ENCODE data around the gene KCP.
A peak's percentile ranks its signal among the peaks of the same experiment; 100 is the strongest.

KCP gene

DNA sequence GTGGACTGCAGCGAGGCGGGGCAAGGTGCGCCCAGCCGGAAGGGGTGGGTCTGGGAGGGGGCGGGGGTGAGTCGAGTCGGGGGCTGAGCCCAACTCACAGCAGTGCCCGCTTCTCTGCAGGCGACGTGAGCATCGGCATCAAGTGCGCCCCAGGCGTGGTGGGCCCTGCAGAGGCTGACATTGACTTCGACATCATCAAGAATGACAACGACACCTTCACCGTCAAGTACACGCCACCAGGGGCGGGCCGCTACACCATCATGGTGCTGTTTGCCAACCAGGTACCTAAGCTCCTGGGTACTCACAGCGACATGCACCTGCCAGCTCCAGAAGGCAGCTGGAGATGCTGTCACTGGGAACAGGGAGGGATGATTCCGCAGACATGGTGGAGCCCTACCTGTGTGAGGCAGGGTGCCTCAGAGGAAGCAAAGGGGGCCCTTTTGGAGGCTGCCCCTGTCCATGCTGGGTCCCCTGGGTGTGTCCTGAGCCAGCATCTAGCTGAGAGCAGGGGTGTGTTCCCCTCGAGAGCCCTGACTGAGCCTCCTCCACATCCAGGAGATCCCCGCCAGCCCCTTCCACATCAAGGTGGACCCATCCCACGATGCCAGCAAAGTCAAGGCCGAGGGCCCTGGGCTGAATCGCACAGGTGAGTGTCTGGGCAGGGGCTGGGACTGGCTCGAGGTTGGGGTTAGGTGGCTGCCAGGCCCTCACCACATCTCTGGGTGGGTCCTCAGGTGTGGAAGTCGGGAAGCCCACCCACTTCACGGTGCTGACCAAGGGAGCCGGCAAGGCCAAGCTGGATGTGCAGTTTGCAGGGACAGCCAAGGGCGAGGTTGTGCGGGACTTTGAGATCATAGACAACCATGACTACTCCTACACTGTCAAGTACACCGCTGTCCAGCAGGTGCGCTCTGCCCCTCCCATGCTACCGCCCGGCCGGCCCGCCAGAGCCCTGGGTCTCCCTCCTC, 67.6 kb downstream of the KCP start:
- no peak for DNase-seq

DNA sequence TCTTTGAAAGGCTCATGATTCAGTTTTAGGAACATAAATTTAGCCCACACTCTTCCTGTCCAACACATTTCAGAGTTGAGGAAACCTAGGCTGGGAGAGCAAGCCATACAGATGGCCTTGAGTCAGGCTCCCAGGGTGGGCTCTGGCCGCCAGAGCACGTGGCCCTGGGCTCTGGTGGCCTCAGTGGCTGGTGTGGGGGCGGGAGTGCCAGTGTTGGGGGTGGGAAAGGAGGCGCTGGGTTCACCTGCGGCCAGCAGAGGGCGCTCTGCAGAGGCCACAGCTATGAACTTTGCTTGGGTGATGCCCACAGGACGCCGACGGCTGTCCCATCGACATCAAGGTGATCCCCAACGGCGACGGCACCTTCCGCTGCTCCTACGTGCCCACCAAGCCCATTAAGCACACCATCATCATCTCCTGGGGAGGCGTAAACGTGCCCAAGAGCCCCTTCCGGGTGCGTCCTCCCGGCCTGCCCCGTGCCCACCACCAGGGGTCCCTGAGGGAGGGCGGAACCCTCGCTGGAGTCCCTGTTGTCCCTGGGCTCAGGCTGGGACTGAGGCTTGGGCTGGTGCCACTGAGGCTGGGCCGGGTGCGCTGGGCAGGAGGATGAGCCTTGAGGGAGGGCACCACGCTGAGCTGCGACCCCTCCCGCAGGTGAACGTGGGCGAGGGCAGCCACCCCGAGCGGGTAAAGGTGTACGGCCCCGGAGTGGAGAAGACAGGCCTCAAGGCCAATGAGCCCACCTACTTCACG, 68.4 kb downstream of the KCP start:
- peak in 8 of 56 donors; percentile 3 to 39 (median 16) for DNase-seq

DNA sequence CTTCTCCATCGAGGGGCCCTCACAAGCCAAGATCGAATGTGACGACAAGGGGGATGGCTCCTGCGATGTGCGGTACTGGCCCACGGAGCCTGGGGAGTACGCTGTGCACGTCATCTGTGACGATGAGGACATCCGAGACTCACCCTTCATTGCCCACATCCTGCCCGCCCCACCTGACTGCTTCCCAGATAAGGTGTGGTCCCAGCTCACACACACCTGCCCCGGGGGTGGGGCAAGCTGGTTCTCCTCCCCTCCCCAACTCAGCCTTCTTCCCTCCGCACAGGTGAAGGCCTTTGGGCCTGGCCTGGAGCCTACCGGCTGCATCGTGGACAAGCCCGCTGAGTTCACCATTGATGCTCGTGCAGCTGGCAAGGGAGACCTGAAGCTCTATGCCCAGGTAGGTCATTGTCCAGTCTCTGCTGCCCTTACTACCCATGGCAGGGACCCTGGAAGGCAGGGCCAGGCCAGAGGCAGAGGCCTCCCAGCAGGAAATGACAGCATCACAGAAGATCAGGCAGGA, 69.3 kb downstream of the KCP start:
- DNase-seq, result no peak

DNA sequence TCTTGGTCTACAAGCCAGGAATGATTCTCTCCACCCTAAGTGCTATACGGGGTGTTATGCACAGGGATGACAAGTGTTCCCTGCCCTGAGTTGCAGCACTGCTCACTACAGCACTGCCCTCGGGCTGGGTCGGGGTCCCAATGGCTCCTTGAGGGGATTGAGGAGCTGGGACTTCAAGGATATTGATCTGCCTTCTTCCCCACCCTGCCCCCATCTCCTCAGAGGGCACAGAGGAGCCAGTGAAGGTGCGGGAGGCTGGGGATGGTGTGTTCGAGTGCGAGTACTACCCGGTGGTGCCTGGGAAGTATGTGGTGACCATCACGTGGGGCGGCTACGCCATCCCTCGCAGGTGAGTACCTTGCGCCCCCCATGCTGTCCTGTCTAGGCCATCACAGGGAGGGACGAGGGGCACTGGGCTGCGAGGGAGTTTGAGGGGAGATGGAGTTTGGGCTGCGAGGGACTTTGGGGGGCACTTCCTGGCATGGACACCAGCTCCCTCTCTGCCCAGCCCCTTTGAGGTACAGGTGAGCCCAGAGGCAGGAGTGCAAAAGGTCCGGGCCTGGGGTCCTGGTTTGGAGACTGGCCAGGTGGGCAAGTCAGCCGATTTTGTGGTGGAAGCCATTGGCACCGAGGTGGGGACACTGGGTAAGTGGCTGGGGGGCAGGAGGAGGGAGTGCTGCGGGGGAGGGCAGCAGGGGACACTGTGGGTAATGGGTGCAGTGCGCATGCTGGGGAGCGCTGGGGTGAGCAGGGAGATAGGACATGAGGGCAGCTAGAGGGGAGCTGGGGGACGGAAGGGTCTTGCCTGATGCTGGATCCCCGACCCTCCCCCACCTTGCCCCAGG, 70.0 kb downstream of the KCP start:
- DNase-seq, result no peak

GRCh38 chr7:128839751-128840177, 70.7 kb downstream of the KCP start:
- DNase-seq, result no peak

GRCh38 chr7:128838981-128839731, 71.4 kb downstream of the KCP start:
- peak in 2 of 56 donors; percentile 14 to 16 for DNase-seq

- DNase-seq, result no peak
Measured at GRCh38 chr7:128838109-128838779, 72.3 kb downstream of the KCP start.

GRCh38 chr7:128837521-128837921, 73.0 kb downstream of the KCP start:
- DNase-seq, result no peak

DNA sequence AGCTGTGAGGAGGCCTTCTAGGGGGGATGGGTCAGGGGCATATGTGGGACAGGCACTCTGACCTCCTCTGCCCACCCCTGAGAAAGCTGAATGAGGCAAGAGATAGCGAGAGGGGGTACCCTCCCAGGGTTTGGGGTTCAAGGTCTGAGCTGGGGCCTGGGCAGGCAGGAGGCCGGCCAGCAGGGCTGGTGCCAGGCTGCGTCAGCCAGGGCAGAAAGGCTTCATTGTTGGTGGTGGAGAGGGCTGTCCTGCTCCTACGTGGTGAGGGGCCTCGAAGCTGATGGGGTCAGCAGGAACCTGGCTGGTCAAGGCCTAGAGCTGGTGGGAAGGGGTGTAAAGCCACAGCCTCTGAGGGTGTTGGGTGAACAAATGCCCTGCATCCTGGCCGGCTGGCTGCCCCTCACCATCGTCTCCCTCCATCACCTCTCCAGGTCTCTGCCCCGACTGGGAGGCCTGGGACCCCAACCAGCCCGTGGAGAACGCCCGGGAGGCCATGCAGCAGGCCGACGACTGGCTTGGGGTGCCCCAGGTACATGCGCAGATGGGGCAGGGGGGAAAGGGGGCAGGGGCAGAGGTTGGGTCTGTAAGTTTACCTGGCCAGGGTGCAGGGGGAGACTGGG, 73.7 kb downstream of the KCP start:
- peak in 46 of 56 donors; percentile 10 to 83 (median 46) for DNase-seq

DNA sequence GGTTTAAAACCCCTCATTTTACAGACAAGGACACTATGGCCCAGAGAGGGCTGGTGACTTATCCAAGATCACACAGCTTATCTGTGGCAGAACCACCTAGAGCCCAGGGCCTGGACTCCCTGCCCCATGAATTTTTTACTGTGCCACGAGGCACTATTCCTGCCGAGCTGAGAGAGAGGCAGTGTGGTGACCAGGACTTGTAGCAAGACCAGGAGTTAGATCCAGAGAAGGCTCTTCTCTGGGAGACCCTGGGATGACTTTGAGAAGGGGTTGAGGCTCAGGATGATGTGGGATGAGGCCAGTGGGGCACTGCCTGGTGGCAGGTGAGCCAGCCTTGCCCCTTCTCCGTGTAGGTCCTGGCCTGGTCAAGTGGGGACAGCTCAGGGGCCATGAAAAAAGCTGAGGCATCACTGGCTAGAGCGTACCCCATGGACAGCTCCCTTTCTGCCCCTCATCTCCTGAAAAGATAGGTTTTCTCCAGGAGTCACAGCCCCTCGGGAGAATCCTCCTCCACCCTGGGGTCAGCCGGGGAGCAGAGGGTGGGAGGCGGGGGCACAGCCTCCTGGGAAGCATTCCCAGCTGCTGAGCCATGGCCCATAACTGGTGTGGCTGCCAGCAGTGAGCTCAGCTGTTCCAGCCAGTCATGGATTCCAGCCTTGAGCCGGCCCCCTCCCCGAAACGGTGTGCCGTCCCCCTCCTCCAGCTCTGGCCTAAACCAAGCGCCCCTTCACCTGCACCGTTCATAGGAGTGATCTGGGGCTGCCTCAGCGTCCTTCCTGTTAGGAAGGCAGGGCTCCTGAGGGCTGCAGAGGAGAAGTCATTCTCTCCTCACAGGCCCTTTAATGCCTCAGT, 74.5 kb downstream of the KCP start:
- DNase-seq, result peak in 32 of 56 donors; percentile 10 to 66 (median 42)

GRCh38 chr7:128835231-128835751, 75.2 kb downstream of the KCP start:
- no peak for DNase-seq

- DNase-seq, result peak in 3 of 56 donors; percentile 51 to 58 (median 52)
Measured at GRCh38 chr7:128833946-128834325, 76.6 kb downstream of the KCP start.

GRCh38 chr7:128833148-128833945, 77.2 kb downstream of the KCP start:
- peak in 54 of 56 donors; percentile 23 to 85 (median 62) for DNase-seq

- DNase-seq, result peak in 1 of 56 donors; percentile 63
Measured at GRCh38 chr7:128832880-128833147, 77.7 kb downstream of the KCP start.

DNA sequence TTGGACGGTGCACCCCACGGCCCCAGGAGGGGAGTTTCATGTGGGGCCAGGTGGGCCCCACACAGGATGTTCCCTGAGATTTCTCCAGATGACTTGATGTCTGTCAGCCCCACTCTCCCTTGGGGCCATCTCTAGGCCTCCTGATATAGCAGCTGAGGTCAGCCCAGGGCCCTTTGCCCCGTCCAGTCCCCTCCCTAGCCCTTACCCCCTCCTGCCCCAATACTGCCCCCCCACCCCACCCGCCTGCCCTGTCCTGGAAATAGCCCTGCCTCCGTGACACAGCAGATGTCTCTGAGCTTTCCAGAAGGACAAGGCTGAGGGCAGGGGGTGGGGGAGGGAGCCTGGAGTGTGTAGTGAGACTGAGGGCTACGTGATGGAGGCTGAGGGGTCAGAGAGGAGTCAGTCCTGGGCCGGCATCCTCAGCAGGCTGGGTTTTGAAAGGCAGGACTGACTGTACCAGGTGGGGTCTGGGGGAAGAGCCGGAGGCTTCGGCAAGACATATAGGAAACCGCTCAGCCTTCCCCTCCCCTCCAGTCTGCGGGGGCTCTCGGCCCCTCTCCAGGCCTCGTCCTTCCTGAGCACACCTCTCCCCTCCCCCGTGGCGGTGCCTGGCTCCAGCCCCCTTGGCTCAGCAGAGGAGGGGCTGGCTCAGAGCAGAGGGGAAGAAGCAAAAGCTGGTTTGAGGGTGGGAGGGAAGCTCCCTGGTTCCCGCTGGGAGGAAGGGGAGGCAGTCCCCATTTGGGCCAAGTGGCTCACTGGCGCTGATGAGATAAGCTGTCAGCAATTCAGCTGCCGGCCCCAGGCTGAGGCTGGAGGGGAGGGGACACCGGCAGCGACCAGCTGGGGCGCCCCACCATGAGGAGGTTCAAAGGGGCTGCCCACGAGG, 78.3 kb downstream of the KCP start:
- DNase-seq, result peak in 20 of 56 donors; percentile 3 to 65 (median 38)

All from amygdala (tissue), 56 donors.